Heart left ventricle (tissue), 13 donors: Measurements from ENCODE around the gene PTGIS.

Experiments
- POLR2A ChIP-seq, 2 donors: fragments of 450-650 bp; IDR thresholded peaks; one replicate each; pipeline ENCODE4 v1.6.1; 2017; ENCODE audit warnings: antibody characterized with exemption in 2 of 2, mild to moderate bottlenecking in 2 of 2, moderate library complexity in 2 of 2
- TF ChIP-seq, protein P1 (sequence below), 12 donors: fragments of 200-600 bp; sonication (generic) in 4 of 12; IDR thresholded peaks; one replicate each; pipeline versions ENCODE4 v1.5.0 to v1.8.0; 2018 to 2022; ENCODE audit warnings: antibody characterized with exemption in 12 of 12, mild to moderate bottlenecking in 5 of 12
- donor health status: ischemic (EF 13 %, LVEDD 7.1; RV severe dilation, severe dysfunction).
- donor health status: DM: no; HTN: yes; CAD: no.
- donor health status: DM: no; HTN: no; CAD: no.
- donor health status: ischemic (EF 25% LVEDD 6.9; RV normal size, moderate dysfunction).
- donor health status: ischemic (EF 25% LVEDD 5.7; RV mildly dilated, moderate dysfunction).
- donor health status: ischemic (EF 35%, LVEDD 5.7; RV mildly dilated, moderate dysfunction).
- donor health status: nonischemic (EF 11% LVEDD 7.7; RV severe dilation, severe dysfunction).
- donor health status: DM: yes; HTN: yes; CAD: no.
- donor health status: PGD.
- donor health status: ischemic (EF 29% LVEDD 5.4; RV normal size, mild dysfunction).
- donor health status: nonischemic (EF 23%, LVEDD 6.1; RV moderate dilation, normal function).

GRCh38 chr20:49569411-49570115 lies 1.6 kb upstream of the PTGIS start:
- no peak for TF ChIP-seq POLR2A (IDR thresholded peaks at IDR 0.05)
- TF ChIP-seq, protein P1, sequence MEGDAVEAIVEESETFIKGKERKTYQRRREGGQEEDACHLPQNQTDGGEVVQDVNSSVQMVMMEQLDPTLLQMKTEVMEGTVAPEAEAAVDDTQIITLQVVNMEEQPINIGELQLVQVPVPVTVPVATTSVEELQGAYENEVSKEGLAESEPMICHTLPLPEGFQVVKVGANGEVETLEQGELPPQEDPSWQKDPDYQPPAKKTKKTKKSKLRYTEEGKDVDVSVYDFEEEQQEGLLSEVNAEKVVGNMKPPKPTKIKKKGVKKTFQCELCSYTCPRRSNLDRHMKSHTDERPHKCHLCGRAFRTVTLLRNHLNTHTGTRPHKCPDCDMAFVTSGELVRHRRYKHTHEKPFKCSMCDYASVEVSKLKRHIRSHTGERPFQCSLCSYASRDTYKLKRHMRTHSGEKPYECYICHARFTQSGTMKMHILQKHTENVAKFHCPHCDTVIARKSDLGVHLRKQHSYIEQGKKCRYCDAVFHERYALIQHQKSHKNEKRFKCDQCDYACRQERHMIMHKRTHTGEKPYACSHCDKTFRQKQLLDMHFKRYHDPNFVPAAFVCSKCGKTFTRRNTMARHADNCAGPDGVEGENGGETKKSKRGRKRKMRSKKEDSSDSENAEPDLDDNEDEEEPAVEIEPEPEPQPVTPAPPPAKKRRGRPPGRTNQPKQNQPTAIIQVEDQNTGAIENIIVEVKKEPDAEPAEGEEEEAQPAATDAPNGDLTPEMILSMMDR (IDR thresholded peaks at IDR 0.05), result no peak
